HepG2 (cell line): ENCODE results near the gene VPREB1. TPM values are rescaled to one million over a fixed set of nuclear protein-coding genes. Genes with fewer than 3 reads are reported as not detected.

Experiments used
- ATAC-seq: fragments of 200-7000 bp; cut with Tn5 transposase; 3 replicates; pipeline ENCODE4 v1.9.1; 2020; ENCODE audit warnings: mild to moderate bottlenecking, moderate library complexity
- BruUV-seq: library from RNA; stranded (reverse); fragments of 400-500 nt; replicated peaks from 2 replicates; lab custom pipeline; 2021; lab: Mats Ljungman, UMichigan
- CTCF ChIA-PET: fragments of 300-600 bp; formaldehyde crosslinking; extraction: SDS; loops from one replicate; lab custom pipeline; 2021; ENCODE audit warnings: low total read pairs, inconsistent platforms, low intra/inter-chr PET ratio; lab: Yijun Ruan, JAX
- POLR2A ChIA-PET: fragments of 350-600 bp; sonication (Branson Sonifier 250); formaldehyde crosslinking; loops from one replicate; lab custom pipeline; 2020; ENCODE audit warnings: antibody characterized with exemption, inconsistent platforms; lab: Yijun Ruan, JAX
- DNase-seq: peaks from one replicate; pipeline ENCODE4 v3.0.0-alpha.2; 2015; ENCODE audit warnings: low spot score
- FAIRE-seq: peaks from 3 replicates; lab custom pipeline; 2011; peaks lifted over from hg19 to GRCh38; lab: Jason Lieb, UNC
- H2AFZ ChIP-seq: one replicate; pipeline ENCODE4 v1.6.1; 2011; ENCODE audit warnings: low read length, inconsistent platforms
- H3K27ac ChIP-seq: fragments of 300-600 bp; 3 replicates; pipeline ENCODE4 v1.8.0; 2011; ENCODE audit warnings: mixed run types, mild to moderate bottlenecking, mixed read lengths, low read length, inconsistent platforms; ENCODE audit not compliant: insufficient read depth; ENCODE audit errors: extremely low read length
- H3K27me3 ChIP-seq, 2 experiments: fragments of 200-600 bp in 1 of 2; 2 replicates in 1 of 2; 3 replicates in 1 of 2; pipeline versions ENCODE4 v1.6.0 to v1.8.0; 2011; ENCODE audit warnings: low read length in 2 of 2, mild to moderate bottlenecking in 2 of 2, moderate library complexity in 2 of 2, inconsistent platforms in 1 of 2; ENCODE audit not compliant: insufficient read depth in 2 of 2, control insufficient read depth in 1 of 2
- H3K36me3 ChIP-seq, 2 experiments: fragments of 200-600 bp in 1 of 2; replicated peaks in 1 of 2; 2 replicates in 1 of 2; 3 replicates in 1 of 2; pipeline versions ENCODE4 v1.5.1 to v1.8.0; 2011; ENCODE audit warnings: low read length in 2 of 2, inconsistent platforms in 1 of 2; ENCODE audit not compliant: insufficient read depth in 2 of 2, control insufficient read depth in 1 of 2
- H3K4me1 ChIP-seq: 2 replicates; pipeline ENCODE4 v1.5.1; 2012; ENCODE audit warnings: low read length, inconsistent platforms; ENCODE audit not compliant: insufficient read depth
- H3K4me2 ChIP-seq: 2 replicates; pipeline ENCODE4 v1.6.0; 2011; ENCODE audit warnings: low read depth, low read length, inconsistent platforms
- H3K4me3 ChIP-seq, 3 experiments: fragments of 200-600 bp in 1 of 3; sonication (generic), shearing (Covaris generic) in 1 of 3; replicated peaks in 1 of 3; 2 replicates each; pipeline ENCODE4 v1.5.1; 2011 to 2016; ENCODE audit warnings: low read length in 3 of 3, inconsistent platforms in 2 of 3, low read depth in 2 of 3, mild to moderate bottlenecking in 2 of 3, control low read depth in 1 of 3, mixed read lengths in 1 of 3; ENCODE audit not compliant: insufficient read depth in 1 of 3
- H3K79me2 ChIP-seq: one replicate; pipeline ENCODE4 v1.6.1; 2011; ENCODE audit warnings: low read length, inconsistent platforms; ENCODE audit not compliant: insufficient read depth
- H3K9ac ChIP-seq: 2 replicates; pipeline ENCODE4 v1.6.0; 2011; ENCODE audit warnings: mild to moderate bottlenecking, low read depth, low read length, inconsistent platforms; ENCODE audit not compliant: insufficient read depth
- H3K9me3 ChIP-seq: 2 replicates; pipeline ENCODE4 v1.5.1; 2012; ENCODE audit warnings: mild to moderate bottlenecking, low read length
- H4K20me1 ChIP-seq: 2 replicates; pipeline ENCODE4 v1.6.0; 2011; ENCODE audit warnings: inconsistent platforms, mild to moderate bottlenecking, low read length, moderate library complexity; ENCODE audit not compliant: insufficient read depth
- ADNP ChIP-seq: sonication (generic); formaldehyde crosslinking; IDR thresholded peaks from 2 replicates; pipeline ENCODE4 v1.4.0; 2020; ENCODE audit warnings: missing genetic modification reagents
- AKAP8 ChIP-seq: sonication (generic); formaldehyde crosslinking; IDR thresholded peaks from 2 replicates; pipeline ENCODE4 v1.5.1; 2020; ENCODE audit warnings: mild to moderate bottlenecking, missing genetic modification reagents
- ASH2L ChIP-seq: fragments of 300-600, 200-600 bp; sonication (generic); IDR thresholded peaks from 2 replicates; pipeline ENCODE4 v1.7.0; 2017; ENCODE audit warnings: low read depth, mild to moderate bottlenecking, moderate library complexity, mixed read lengths, low read length; ENCODE audit not compliant: insufficient read length
- BRD4 ChIP-seq: sonication (generic); formaldehyde crosslinking; IDR thresholded peaks from 2 replicates; pipeline ENCODE4 v1.4.0; 2020; ENCODE audit warnings: missing genetic modification reagents
- CBX2 ChIP-seq, 2 experiments: fragments of 200-600 bp in 1 of 2; sonication (generic); formaldehyde crosslinking in 1 of 2; IDR thresholded peaks; 2 replicates each; pipeline versions ENCODE4 v1.7.0 to v1.8.1; 2018 to 2022; ENCODE audit warnings: low read depth in 2 of 2, low read length in 1 of 2, mild to moderate bottlenecking in 1 of 2, missing genetic modification reagents in 1 of 2
- GABPA ChIP-seq, 2 experiments: IDR thresholded peaks; 2 replicates each; pipeline ENCODE4 v1.6.1; 2011 to 2016; ENCODE audit warnings: low read depth in 2 of 2, low read length in 1 of 2, missing biosample characterization in 1 of 2, missing genetic modification characterization in 1 of 2
- GATAD2A ChIP-seq: IDR thresholded peaks from 2 replicates; pipeline ENCODE4 v1.6.1; 2016
- KMT2B ChIP-seq: IDR thresholded peaks from 2 replicates; pipeline ENCODE4 v1.6.1; 2016; ENCODE audit warnings: missing genetic modification reagents, missing compliant biosample characterization
- NCOA2 ChIP-seq: sonication (generic); formaldehyde crosslinking; IDR thresholded peaks from 2 replicates; pipeline ENCODE4 v1.8.0; 2022; ENCODE audit warnings: inconsistent platforms
- POLR2G ChIP-seq: fragments of 200-400 bp; formaldehyde crosslinking; IDR thresholded peaks from 2 replicates; pipeline ENCODE4 v1.6.1; 2018; ENCODE audit warnings: mild to moderate bottlenecking, low read depth, low read length, moderate library complexity
- SP1 ChIP-seq, 2 experiments: fragments of 450-650 bp in 1 of 2; sonication (generic) in 1 of 2; formaldehyde crosslinking in 1 of 2; IDR thresholded peaks; 2 replicates each; pipeline versions ENCODE4 v1.4.0 to v1.6.1; 2016 to 2020; ENCODE audit warnings: missing genetic modification reagents in 1 of 2
- TBX3 ChIP-seq: fragments of 450-650 bp; IDR thresholded peaks from 2 replicates; pipeline ENCODE4 v1.6.1; 2017; ENCODE audit warnings: antibody characterized with exemption, mild to moderate bottlenecking, inconsistent platforms, borderline replicate concordance
- ZNF235 ChIP-seq: sonication (generic); formaldehyde crosslinking; IDR thresholded peaks from 2 replicates; pipeline ENCODE4 v1.8.1; 2023; ENCODE audit warnings: mild to moderate bottlenecking, missing genetic modification reagents, borderline replicate concordance
- ZNF354B ChIP-seq: sonication (generic); formaldehyde crosslinking; IDR thresholded peaks from 2 replicates; pipeline ENCODE4 v1.8.0; 2022; ENCODE audit warnings: mild to moderate bottlenecking, missing genetic modification reagents
- ZNF432 ChIP-seq: sonication (generic); formaldehyde crosslinking; IDR thresholded peaks from 2 replicates; pipeline ENCODE4 v1.5.0; 2020; ENCODE audit warnings: missing genetic modification reagents, mild to moderate bottlenecking, borderline replicate concordance
- ZNF446 ChIP-seq: sonication (generic); formaldehyde crosslinking; IDR thresholded peaks from 2 replicates; pipeline ENCODE4 v1.5.0; 2020; ENCODE audit warnings: mild to moderate bottlenecking, missing genetic modification reagents
- ZNF75D ChIP-seq: sonication (generic); formaldehyde crosslinking; IDR thresholded peaks from 2 replicates; pipeline ENCODE4 v1.8.1; 2023; ENCODE audit warnings: missing genetic modification reagents, mild to moderate bottlenecking, borderline replicate concordance
- WGBS: methylation state at CpG from one replicate; pipeline ENCODE4 v1.1.6; 2017; ENCODE audit warnings: low lambda C conversion rate; 5-methylcytosine and 5-hydroxymethylcytosine counted together
- in situ Hi-C: cut with HindIII; loops from 2 replicates; pipeline ENCODE4 v1.10.0; 2017; ENCODE audit warnings: low pct_unique_long_range_greater_than_20kb; ENCODE audit not compliant: extremely low pct_ligation_motif_present
- intact Hi-C: fragments of 100-400 bp; cut with micrococcal nuclease; formaldehyde crosslinking; loops from one replicate; pipeline ENCODE4 v1.10.0; 2022; ENCODE audit not compliant: unreplicated experiment
- polyA plus RNA-seq, 8 experiments: library from polyadenylated mRNA; depleted of rRNA in 3 of 8; stranded (reverse) in 7 of 8; unstranded in 1 of 8; fragments of >200 nt; fragmentation: Illumina TruSeq in 4 of 8; extraction: Trizol in 4 of 8; gene quantifications; 2 replicates each; pipeline versions ENCODE4 v1.2.1 to v1.2.3, GENCODE V29; 2011 to 2016; ENCODE audit warnings: low read depth in 4 of 8, missing spikeins in 1 of 8, mixed read lengths in 1 of 8; ENCODE audit not compliant: insufficient read depth in 1 of 8
- total RNA-seq, 5 experiments: library from RNA; depleted of rRNA; stranded (reverse); fragments of >200 nt; fragmentation: Illumina TruSeq; extraction: Trizol; gene quantifications; 2 replicates each; pipeline ENCODE4 v1.2.3, GENCODE V29; 2016; ENCODE audit warnings: low read depth in 1 of 5
- TF ChIP-seq, protein P1 (sequence below): sonication (generic); formaldehyde crosslinking; IDR thresholded peaks from 2 replicates; pipeline ENCODE4 v1.4.0; 2020; ENCODE audit warnings: missing genetic modification reagents

The VPREB1 gene
- total and polyA plus RNA-seq, 2 of the 13 experiments (the other 11 are each of a cell fraction or from before 2014, with no cell fraction given): not detected

DNA sequence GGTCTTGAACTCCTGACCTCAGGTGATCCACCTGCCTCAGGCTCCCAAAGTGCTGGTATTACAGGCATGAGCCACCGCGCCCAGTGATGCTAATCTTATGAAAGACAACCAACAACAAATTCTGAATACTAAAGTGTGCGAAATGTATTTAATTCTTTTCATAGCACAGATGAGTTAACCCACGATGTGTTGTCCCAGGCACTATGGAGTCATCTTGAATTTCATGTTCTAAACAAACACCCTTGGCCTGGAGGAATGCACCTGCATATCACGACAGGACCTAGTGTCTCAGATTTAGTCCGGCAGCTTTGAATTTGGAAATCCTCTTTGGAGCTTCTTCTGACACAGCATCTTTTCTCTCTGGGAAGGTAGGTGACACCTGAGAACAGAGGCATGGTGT is 16.2 kb upstream of the VPREB1 start:
- intact Hi-C loops: no loop called here
- WGBS: 53% methylated on average over 6 of the region's 6 CpGs
- in situ Hi-C loops: no loop called here
- Histone ChIP-seq H4K20me1 (no peaks in the 10 kb centered on the region), H3K4me3 (no peak overlapping the region), H3K4me2 (no peak overlapping the region), H3K27ac (no peak overlapping the region), H3K9ac (no peak overlapping the region), H2AFZ (no peak overlapping the region), H3K9me3 (no peaks in the 10 kb centered on the region), H3K27me3 (peaks cover 3 to 6% of the 10 kb centered on the region in 2 experiments; a peak in 1 of 5 replicates), H3K4me1 (no peaks in the 10 kb centered on the region), H3K79me2 (no peaks in the 10 kb centered on the region), H3K36me3 (no peaks in the 10 kb centered on the region)
- POLR2A ChIA-PET: no interaction called here
- BruUV-seq: no TSS peak
- TF ChIP-seq ZNF354B (CRISPR knock-in tag) (no peak), ZNF75D (CRISPR knock-in tag) (no peak), NCOA2 (CRISPR knock-in tag) (no peak), AKAP8 (CRISPR knock-in tag) (no peak), TBX3 (no peak), ASH2L (no peak), BRD4 (CRISPR knock-in tag) (no peak)
- ATAC-seq: no peak
- no peak for DNase-seq
- FAIRE-seq: no peak
- CTCF ChIA-PET: no interaction called here

DNA sequence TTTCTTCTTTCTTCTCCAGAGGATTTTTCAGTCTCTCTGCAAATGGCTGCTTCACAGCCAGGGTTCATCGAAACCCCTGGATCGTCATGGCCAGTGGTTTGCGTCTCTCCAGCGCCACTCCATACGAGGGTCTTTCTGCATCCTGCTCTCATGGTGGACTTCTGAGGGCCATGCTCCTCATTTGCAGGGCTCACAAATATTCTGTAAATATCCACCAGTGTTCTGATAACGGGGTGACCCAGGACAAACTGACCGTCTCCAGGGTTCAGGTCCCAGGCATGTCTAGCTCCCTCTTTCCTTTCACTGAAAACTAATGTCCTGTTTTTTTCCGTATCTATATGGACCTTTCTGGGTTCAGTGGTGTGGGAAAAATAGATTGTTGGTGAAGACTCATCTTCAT is 15.7 kb upstream of the VPREB1 start:
- intact Hi-C loops: no loop called here
- ChIA-PET POLR2A (no interaction called here), CTCF (no interaction called here)
- TF ChIP-seq ZNF432 (no peak), ZNF446 (CRISPR knock-in tag) (no peak), POLR2G (no peak), SP1 (IDR thresholded peaks at IDR 0.05) (no peak), SP1 (CRISPR knock-in tag; IDR thresholded peaks at IDR 0.05) (no peak), ADNP (CRISPR knock-in tag) (no peak), GATAD2A (CRISPR knock-in tag) (no peak), GABPA (IDR thresholded peaks at IDR 0.05; ENCODE audit: low read depth, low read length) (no peak), GABPA (CRISPR knock-in tag; IDR thresholded peaks at IDR 0.05; ENCODE audit: low read depth) (no peak), KMT2B (CRISPR knock-in tag) (no peak), CBX2 (IDR thresholded peaks at IDR 0.05; ENCODE audit: low read depth, low read length) (no peak), CBX2 (CRISPR knock-in tag; IDR thresholded peaks at IDR 0.05; ENCODE audit: low read depth) (no peak), ZNF235 (CRISPR knock-in tag) (no peak)
- TF ChIP-seq, protein P1, sequence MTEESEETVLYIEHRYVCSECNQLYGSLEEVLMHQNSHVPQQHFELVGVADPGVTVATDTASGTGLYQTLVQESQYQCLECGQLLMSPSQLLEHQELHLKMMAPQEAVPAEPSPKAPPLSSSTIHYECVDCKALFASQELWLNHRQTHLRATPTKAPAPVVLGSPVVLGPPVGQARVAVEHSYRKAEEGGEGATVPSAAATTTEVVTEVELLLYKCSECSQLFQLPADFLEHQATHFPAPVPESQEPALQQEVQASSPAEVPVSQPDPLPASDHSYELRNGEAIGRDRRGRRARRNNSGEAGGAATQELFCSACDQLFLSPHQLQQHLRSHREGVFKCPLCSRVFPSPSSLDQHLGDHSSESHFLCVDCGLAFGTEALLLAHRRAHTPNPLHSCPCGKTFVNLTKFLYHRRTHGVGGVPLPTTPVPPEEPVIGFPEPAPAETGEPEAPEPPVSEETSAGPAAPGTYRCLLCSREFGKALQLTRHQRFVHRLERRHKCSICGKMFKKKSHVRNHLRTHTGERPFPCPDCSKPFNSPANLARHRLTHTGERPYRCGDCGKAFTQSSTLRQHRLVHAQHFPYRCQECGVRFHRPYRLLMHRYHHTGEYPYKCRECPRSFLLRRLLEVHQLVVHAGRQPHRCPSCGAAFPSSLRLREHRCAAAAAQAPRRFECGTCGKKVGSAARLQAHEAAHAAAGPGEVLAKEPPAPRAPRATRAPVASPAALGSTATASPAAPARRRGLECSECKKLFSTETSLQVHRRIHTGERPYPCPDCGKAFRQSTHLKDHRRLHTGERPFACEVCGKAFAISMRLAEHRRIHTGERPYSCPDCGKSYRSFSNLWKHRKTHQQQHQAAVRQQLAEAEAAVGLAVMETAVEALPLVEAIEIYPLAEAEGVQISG: no peak
- WGBS: 46% methylated on average over 8 of the region's 8 CpGs
- no peak overlapping the region for H2AFZ ChIP-seq
- H3K9me3 ChIP-seq: no peaks in the 10 kb centered on the region
- no peak for DNase-seq
- no peaks in the 10 kb centered on the region for H3K79me2 ChIP-seq
- no TSS peak for BruUV-seq
- no peak overlapping the region for H3K4me2 ChIP-seq
- H3K36me3 ChIP-seq: no peaks in the 10 kb centered on the region
- no peaks in the 10 kb centered on the region for H3K4me1 ChIP-seq
- no peak overlapping the region for H3K27ac ChIP-seq
- no peak overlapping the region for H3K4me3 ChIP-seq
- peaks cover 3 to 6% of the 10 kb centered on the region in 2 experiments; a peak in 1 of 5 replicates for H3K27me3 ChIP-seq
- no peak for ATAC-seq
- no peaks in the 10 kb centered on the region for H4K20me1 ChIP-seq
- FAIRE-seq: no peak
- H3K9ac ChIP-seq: no peak overlapping the region
- in situ Hi-C loops: no loop called here
